CD14-positive monocyte (primary cell): ENCODE data around the gene ABHD17C. TPM values are rescaled to one million over a fixed set of nuclear protein-coding genes. Genes with fewer than 3 reads are reported as not detected.

Experiments used
- DNase-seq, 3 donors: peaks; one replicate each; pipeline ENCODE4 v3.0.0-alpha.2; 2011 to 2022
- H2AFZ ChIP-seq: 2 replicates; pipeline ENCODE4 v1.6.0; 2012; ENCODE audit warnings: mild to moderate bottlenecking, low read depth, low read length, inconsistent platforms; ENCODE audit not compliant: insufficient read depth, poor library complexity, severe bottlenecking
- H3K27ac ChIP-seq, 2 donors: 1 replicate in 1 of 2; 2 replicates in 1 of 2; pipeline ENCODE4 v1.5.1; 2012 to 2013; ENCODE audit warnings: low read length in 2 of 2, control low read depth in 1 of 2, inconsistent platforms in 1 of 2, low read depth in 1 of 2, mild to moderate bottlenecking in 1 of 2
- H3K27me3 ChIP-seq, 2 donors: one replicate each; pipeline versions ENCODE4 v1.6.0 to v1.6.1; 2011 to 2013; ENCODE audit warnings: low read length in 2 of 2; ENCODE audit not compliant: control insufficient read depth in 2 of 2, insufficient read depth in 2 of 2
- H3K36me3 ChIP-seq, 2 donors: replicated peaks in 1 of 2; 1 replicate in 1 of 2; 2 replicates in 1 of 2; pipeline versions ENCODE4 v1.5.1 to v1.6.1; 2012 to 2013; ENCODE audit warnings: low read length in 2 of 2, control low read depth in 1 of 2, inconsistent platforms in 1 of 2, mild to moderate bottlenecking in 1 of 2; ENCODE audit not compliant: insufficient read depth in 2 of 2, control insufficient read depth in 1 of 2
- H3K4me1 ChIP-seq, 2 donors: 1 replicate in 1 of 2; 2 replicates in 1 of 2; pipeline versions ENCODE4 v1.5.1 to v1.6.1; 2012 to 2013; ENCODE audit warnings: low read length in 2 of 2, control low read depth in 1 of 2, inconsistent platforms in 1 of 2, mild to moderate bottlenecking in 1 of 2, moderate library complexity in 1 of 2; ENCODE audit not compliant: insufficient read depth in 2 of 2, control insufficient read depth in 1 of 2
- H3K4me2 ChIP-seq: replicated peaks from 2 replicates; pipeline ENCODE3; 2012; ENCODE audit warnings: low read length, moderate library complexity, mild to moderate bottlenecking; ENCODE audit not compliant: poor library complexity, severe bottlenecking; ENCODE audit errors: extremely low read depth
- H3K4me3 ChIP-seq, 3 experiments: fragments of 200-600 bp in 1 of 3; sonication (generic) in 1 of 3; replicated peaks in 1 of 3; 1 replicate in 2 of 3; 2 replicates in 1 of 3; pipeline ENCODE4 v1.5.1; 2011 to 2013; ENCODE audit warnings: low read length in 3 of 3, mild to moderate bottlenecking in 3 of 3, control low read depth in 2 of 3, low read depth in 2 of 3, inconsistent platforms in 1 of 3, moderate library complexity in 1 of 3
- H3K79me2 ChIP-seq: 2 replicates; pipeline ENCODE4 v1.6.0; 2012; ENCODE audit warnings: mild to moderate bottlenecking, control low read depth, inconsistent platforms, low read length, moderate library complexity; ENCODE audit not compliant: insufficient read depth
- H3K9ac ChIP-seq: 2 replicates; pipeline ENCODE4 v1.6.0; 2017; ENCODE audit warnings: low read length, mild to moderate bottlenecking; ENCODE audit not compliant: insufficient read depth, poor library complexity, severe bottlenecking
- H3K9me3 ChIP-seq, 2 donors: replicated peaks in 1 of 2; 1 replicate in 1 of 2; 2 replicates in 1 of 2; pipeline versions ENCODE4 v1.5.1 to v1.6.1; 2012 to 2013; ENCODE audit warnings: low read length in 2 of 2, control low read depth in 1 of 2; ENCODE audit not compliant: control insufficient read depth in 1 of 2, insufficient read depth in 1 of 2
- H4K20me1 ChIP-seq: 2 replicates; pipeline ENCODE4 v1.6.0; 2012; ENCODE audit warnings: mild to moderate bottlenecking, low read length, control low read depth, moderate library complexity; ENCODE audit not compliant: insufficient read depth
- H3K27ac Mint-ChIP-seq, 7 donors: one replicate each; pipeline ENCODE4 v1.8.0; 2020; ENCODE audit warnings: mild to moderate bottlenecking in 7 of 7, mixed read lengths in 7 of 7, moderate library complexity in 6 of 7, inconsistent platforms in 2 of 7
- H3K27me3 Mint-ChIP-seq, 3 donors: one replicate each; pipeline ENCODE4 v1.8.0; 2021 to 2022; ENCODE audit warnings: low read depth in 3 of 3, mild to moderate bottlenecking in 3 of 3, mixed read lengths in 3 of 3, moderate library complexity in 3 of 3, inconsistent platforms in 1 of 3
- H3K36me3 Mint-ChIP-seq, 2 donors: one replicate each; pipeline ENCODE4 v1.8.0; 2020; ENCODE audit warnings: mixed read lengths in 2 of 2, inconsistent platforms in 1 of 2, mild to moderate bottlenecking in 1 of 2
- H3K4me1 Mint-ChIP-seq: one replicate; pipeline ENCODE4 v1.8.0; 2020; ENCODE audit warnings: mild to moderate bottlenecking, mixed read lengths
- H3K4me3 Mint-ChIP-seq, 2 donors: one replicate each; pipeline ENCODE4 v1.8.0; 2020; ENCODE audit warnings: mild to moderate bottlenecking in 2 of 2, mixed read lengths in 2 of 2, moderate library complexity in 1 of 2
- H3K9me3 Mint-ChIP-seq, 7 donors: one replicate each; pipeline ENCODE4 v1.8.0; 2020 to 2022; ENCODE audit warnings: mixed read lengths in 7 of 7, mild to moderate bottlenecking in 6 of 7, moderate library complexity in 6 of 7, inconsistent platforms in 2 of 7
- WGBS: methylation state at CpG from one replicate; pipeline ENCODE4 v1.1.5; 2013; ENCODE audit warnings: missing lambda C conversion rate; ENCODE audit not compliant: insufficient coverage; 5-methylcytosine and 5-hydroxymethylcytosine counted together
- intact Hi-C, 2 donors: fragments of 100-400 bp; cut with micrococcal nuclease; formaldehyde crosslinking; loops; one replicate each; pipeline versions ENCODE4 v1.15.0 to v1.15.1; 2023
- polyA plus RNA-seq, 3 donors: library from polyadenylated mRNA; depleted of rRNA in 1 of 3; unstranded in 2 of 3; stranded (reverse) in 1 of 3; fragments of 300-500 nt in 2 of 3; fragments of >200 nt in 1 of 3; fragmentation: Illumina TruSeq in 2 of 3; gene quantifications; 1 replicate in 2 of 3; 2 replicates in 1 of 3; pipeline ENCODE4 v1.2.3, GENCODE V29; 2012 to 2021
- TF ChIP-seq, protein P1 (sequence below): fragments of 200-600 bp; IDR thresholded peaks from one replicate; pipeline ENCODE4 v1.8.0; 2022; ENCODE audit warnings: antibody characterized with exemption, mild to moderate bottlenecking

ABHD17C gene
- polyA plus RNA-seq, 3 donors = 0.48 to 0.76 (median 0.68) TPM

DNA sequence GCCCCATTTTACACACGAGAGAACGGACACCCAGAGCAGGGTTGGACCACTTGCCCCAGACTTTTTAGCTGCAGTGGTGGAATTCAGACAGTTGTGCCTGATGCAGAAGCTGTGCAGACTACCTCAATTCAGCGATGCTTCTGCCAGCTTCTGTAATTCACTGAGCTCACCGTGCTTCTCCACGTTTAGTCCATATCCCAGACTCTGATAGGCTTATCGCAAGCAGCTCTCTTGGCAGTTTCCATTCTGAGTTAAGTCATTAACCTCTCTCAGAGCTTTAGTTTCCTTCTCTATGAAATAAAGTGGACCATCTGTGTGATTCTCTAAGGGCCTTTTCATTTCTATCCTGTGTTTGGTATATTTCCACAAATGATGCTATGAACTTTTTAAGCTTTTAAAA is 37.1 kb downstream of the ABHD17C start:
- Mint-ChIP-seq H3K4me1 (peaks cover 10% of the 10 kb centered on the region), H3K27me3 (peaks cover 0 to 4% (median 0%) of the 10 kb centered on the region in 3 donors), H3K27ac (no peak overlapping the region), H3K36me3 (no peaks in the 10 kb centered on the region), H3K4me3 (no peak overlapping the region), H3K9me3 (peaks cover 0 to 3% (median 0%) of the 10 kb centered on the region in 7 donors)
- no peak overlapping the region for H3K4me2 ChIP-seq
- H3K27ac ChIP-seq = no peak overlapping the region
- no peak for DNase-seq
- 98% methylated on average over 5 of the region's 6 CpGs for whole genome bisulfite sequencing
- intact Hi-C loops = no loop called here
- H4K20me1 ChIP-seq = no peaks in the 10 kb centered on the region
- TF ChIP-seq, protein P1, sequence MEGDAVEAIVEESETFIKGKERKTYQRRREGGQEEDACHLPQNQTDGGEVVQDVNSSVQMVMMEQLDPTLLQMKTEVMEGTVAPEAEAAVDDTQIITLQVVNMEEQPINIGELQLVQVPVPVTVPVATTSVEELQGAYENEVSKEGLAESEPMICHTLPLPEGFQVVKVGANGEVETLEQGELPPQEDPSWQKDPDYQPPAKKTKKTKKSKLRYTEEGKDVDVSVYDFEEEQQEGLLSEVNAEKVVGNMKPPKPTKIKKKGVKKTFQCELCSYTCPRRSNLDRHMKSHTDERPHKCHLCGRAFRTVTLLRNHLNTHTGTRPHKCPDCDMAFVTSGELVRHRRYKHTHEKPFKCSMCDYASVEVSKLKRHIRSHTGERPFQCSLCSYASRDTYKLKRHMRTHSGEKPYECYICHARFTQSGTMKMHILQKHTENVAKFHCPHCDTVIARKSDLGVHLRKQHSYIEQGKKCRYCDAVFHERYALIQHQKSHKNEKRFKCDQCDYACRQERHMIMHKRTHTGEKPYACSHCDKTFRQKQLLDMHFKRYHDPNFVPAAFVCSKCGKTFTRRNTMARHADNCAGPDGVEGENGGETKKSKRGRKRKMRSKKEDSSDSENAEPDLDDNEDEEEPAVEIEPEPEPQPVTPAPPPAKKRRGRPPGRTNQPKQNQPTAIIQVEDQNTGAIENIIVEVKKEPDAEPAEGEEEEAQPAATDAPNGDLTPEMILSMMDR = no peak
- H3K4me1 ChIP-seq = no peaks in the 10 kb centered on the region
- no peaks in the 10 kb centered on the region for H3K9me3 ChIP-seq
- no peaks in the 10 kb centered on the region for H3K79me2 ChIP-seq
- H3K27me3 ChIP-seq = no peaks in the 10 kb centered on the region
- no peak overlapping the region for H3K9ac ChIP-seq
- no peaks in the 10 kb centered on the region for H3K36me3 ChIP-seq
- H3K4me3 ChIP-seq = no peak overlapping the region
- no peak overlapping the region for H2AFZ ChIP-seq

DNA sequence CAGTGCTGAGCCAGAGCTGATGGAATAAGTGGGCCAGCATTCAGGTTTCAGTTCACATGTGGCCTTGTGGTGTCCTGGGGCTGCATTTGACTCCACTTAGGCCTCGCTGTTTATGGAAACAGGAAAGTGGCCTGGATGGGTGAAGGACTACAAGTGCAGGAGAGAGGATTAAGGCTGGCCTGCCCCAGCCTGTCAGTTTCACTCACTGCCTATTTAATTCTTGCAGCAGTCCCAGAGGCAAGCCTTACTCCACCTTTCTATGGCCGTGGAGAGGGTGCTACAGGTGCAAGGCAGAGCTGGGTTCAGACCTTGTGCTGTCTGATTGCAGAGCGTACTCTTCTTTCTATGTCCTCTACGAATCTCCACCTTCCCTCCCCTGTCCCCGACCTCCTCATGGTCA is 37.7 kb downstream of the ABHD17C start:
- Histone ChIP-seq H3K4me3 (no peak overlapping the region), H3K36me3 (no peaks in the 10 kb centered on the region), H3K27me3 (no peaks in the 10 kb centered on the region), H3K4me2 (no peak overlapping the region), H3K79me2 (no peaks in the 10 kb centered on the region), H3K27ac (no peak overlapping the region), H2AFZ (no peak overlapping the region), H3K4me1 (no peaks in the 10 kb centered on the region), H3K9ac (no peak overlapping the region), H4K20me1 (no peaks in the 10 kb centered on the region), H3K9me3 (no peaks in the 10 kb centered on the region)
- peaks cover 0 to 5% of the 10 kb centered on the region in 2 donors for H3K36me3 Mint-ChIP-seq
- H3K27ac Mint-ChIP-seq = peak overlapping the region in 2 of 7 donors; percentile 22 to 69
- TF ChIP-seq, protein P1 = no peak
- intact Hi-C loops = no loop called here
- no peak overlapping the region for H3K4me3 Mint-ChIP-seq
- peaks cover 0 to 3% (median 0%) of the 10 kb centered on the region in 7 donors for H3K9me3 Mint-ChIP-seq
- peaks cover 10% of the 10 kb centered on the region for H3K4me1 Mint-ChIP-seq
- H3K27me3 Mint-ChIP-seq = peaks cover 0 to 4% (median 0%) of the 10 kb centered on the region in 3 donors
- no peak for DNase-seq
- WGBS = 100% methylated on average over 3 of the region's 5 CpGs
